Measurements from ENCODE around the gene CENPN.

Gene CENPN

DNA sequence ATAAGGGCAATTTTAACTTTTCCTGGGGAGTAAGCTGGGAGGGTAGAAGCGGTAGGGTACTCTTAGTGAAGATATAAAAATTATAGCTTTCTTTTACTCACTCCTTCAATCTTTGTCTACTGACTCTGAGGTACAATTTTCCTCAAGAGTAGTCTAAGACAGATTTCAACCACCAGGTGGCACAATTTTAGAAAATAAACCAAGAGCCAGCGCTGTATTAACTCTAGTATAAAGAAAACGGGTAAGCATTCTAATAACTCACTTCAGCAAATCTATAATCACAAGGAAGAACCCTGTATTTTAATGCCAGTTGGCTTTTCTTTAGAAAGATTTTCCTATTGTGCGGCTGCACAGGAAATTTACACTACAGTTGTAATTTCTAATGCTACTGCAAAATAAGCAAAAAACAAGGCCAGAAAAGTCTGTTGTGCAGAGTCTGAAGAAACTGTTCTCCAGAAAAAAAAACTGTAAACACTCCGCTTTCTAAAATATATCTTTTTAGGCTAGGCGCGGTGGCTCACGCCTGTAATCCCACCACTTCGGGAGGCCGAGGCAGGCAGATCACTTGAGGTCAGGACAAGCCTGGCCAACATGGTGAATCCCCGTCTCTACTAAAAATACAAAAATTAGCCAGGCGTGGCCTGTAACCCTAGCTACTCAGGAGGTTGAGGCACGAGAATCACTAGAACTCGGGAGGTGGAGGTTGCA, 2.2 kb upstream of the CENPN start:
- peak overlapping the region; percentile 87 for H3K4me2 ChIP-seq (ENCODE audit: low read depth, low read length)
- no peaks in the 10 kb centered on the region for H4K20me1 ChIP-seq (ENCODE audit: insufficient read depth, low read length)
- peak overlapping the region; percentile 32; the same call in 1 of the 2 replicates for H3K27ac ChIP-seq (ENCODE audit: low read length)
- peak overlapping the region; percentile 46; the same call in 1 of the 2 replicates for H3K9ac ChIP-seq (ENCODE audit: low read length)
- TF ChIP-seq, protein P1, sequence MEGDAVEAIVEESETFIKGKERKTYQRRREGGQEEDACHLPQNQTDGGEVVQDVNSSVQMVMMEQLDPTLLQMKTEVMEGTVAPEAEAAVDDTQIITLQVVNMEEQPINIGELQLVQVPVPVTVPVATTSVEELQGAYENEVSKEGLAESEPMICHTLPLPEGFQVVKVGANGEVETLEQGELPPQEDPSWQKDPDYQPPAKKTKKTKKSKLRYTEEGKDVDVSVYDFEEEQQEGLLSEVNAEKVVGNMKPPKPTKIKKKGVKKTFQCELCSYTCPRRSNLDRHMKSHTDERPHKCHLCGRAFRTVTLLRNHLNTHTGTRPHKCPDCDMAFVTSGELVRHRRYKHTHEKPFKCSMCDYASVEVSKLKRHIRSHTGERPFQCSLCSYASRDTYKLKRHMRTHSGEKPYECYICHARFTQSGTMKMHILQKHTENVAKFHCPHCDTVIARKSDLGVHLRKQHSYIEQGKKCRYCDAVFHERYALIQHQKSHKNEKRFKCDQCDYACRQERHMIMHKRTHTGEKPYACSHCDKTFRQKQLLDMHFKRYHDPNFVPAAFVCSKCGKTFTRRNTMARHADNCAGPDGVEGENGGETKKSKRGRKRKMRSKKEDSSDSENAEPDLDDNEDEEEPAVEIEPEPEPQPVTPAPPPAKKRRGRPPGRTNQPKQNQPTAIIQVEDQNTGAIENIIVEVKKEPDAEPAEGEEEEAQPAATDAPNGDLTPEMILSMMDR (IDR thresholded peaks at IDR 0.05; ENCODE audit: low read length), result peak; percentile 43
- TF ChIP-seq EZH2 (optimal IDR thresholded peaks at IDR 0.05; ENCODE audit: low read depth, low read length) (no peak), EZH2phosphoT487 (IDR thresholded peaks at IDR 0.05; ENCODE audit: low read length) (no peak)
- peak overlapping the region; percentile 54 for H3K4me3 ChIP-seq (ENCODE audit: low read length)
- no peaks in the 10 kb centered on the region for H3K9me3 ChIP-seq (replicated peaks; ENCODE audit: insufficient read depth, low read length)
- H3K79me2 ChIP-seq (ENCODE audit: low read length), result peaks cover 86% of the 10 kb centered on the region
- H3K36me3 ChIP-seq (replicated peaks; ENCODE audit: insufficient read depth, low read length), result no peaks in the 10 kb centered on the region
- DNase-seq, result peak; percentile 58
- H2AFZ ChIP-seq (ENCODE audit: low read length), result no peak overlapping the region
- H3F3A ChIP-seq (ENCODE audit: insufficient read depth, low read length), result peaks cover 6% of the 10 kb centered on the region; the same call in 1 of the 2 replicates
- H3K4me1 ChIP-seq (ENCODE audit: low read length), result no peaks in the 10 kb centered on the region
- H3K27me3 ChIP-seq (replicated peaks; ENCODE audit: insufficient read depth, low read length), result no peaks in the 10 kb centered on the region
- H3K9me2 ChIP-seq (replicated peaks; ENCODE audit: insufficient read depth, low read length), result no peaks in the 10 kb centered on the region

DNA sequence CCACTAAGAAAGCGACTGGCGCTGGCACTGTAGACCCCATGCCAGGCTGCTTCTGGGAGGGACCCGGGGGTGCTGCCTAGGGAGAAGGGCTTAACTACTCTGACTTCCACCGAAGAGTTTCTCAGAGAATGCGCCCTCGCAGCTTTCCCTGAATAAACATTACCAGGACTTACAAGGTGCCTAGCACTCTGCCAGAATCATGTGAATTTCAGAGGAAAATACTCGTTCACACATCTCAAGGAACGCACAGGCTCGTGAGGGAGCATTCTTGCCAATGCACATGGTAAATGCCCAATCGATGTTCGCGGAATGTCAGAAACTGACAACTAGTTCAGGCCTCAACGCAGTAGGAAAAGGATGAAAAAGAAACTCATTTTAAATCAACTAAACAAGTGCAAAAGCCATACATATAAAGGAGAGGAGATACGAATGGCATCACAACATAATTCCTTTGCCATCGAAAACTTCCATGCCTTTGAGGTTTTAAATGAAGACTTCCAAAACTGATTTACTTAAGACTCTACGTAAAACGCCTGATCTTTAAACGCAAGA, 1.3 kb upstream of the CENPN start:
- Histone ChIP-seq H3K79me2 (ENCODE audit: low read length) (peaks cover 88% of the 10 kb centered on the region), H4K20me1 (ENCODE audit: insufficient read depth, low read length) (no peaks in the 10 kb centered on the region), H3K4me2 (ENCODE audit: low read depth, low read length) (peak overlapping the region; percentile 73), H3F3A (ENCODE audit: insufficient read depth, low read length) (peaks cover 6% of the 10 kb centered on the region; the same call in 1 of the 2 replicates), H2AFZ (ENCODE audit: low read length) (no peak overlapping the region), H3K4me1 (ENCODE audit: low read length) (no peaks in the 10 kb centered on the region), H3K9ac (ENCODE audit: low read length) (peak overlapping the region; percentile 92), H3K27me3 (replicated peaks; ENCODE audit: insufficient read depth, low read length) (no peaks in the 10 kb centered on the region), H3K9me3 (replicated peaks; ENCODE audit: insufficient read depth, low read length) (no peaks in the 10 kb centered on the region), H3K9me2 (replicated peaks; ENCODE audit: insufficient read depth, low read length) (no peaks in the 10 kb centered on the region), H3K4me3 (ENCODE audit: low read length) (peak overlapping the region; percentile 86), H3K36me3 (replicated peaks; ENCODE audit: insufficient read depth, low read length) (no peaks in the 10 kb centered on the region), H3K27ac (ENCODE audit: low read length) (peak overlapping the region; percentile 94; the same call in 1 of the 2 replicates)
- peak; percentile 10 for DNase-seq
- TF ChIP-seq EZH2phosphoT487 (IDR thresholded peaks at IDR 0.05; ENCODE audit: low read length) (no peak), EZH2 (optimal IDR thresholded peaks at IDR 0.05; ENCODE audit: low read depth, low read length) (no peak)
- TF ChIP-seq, protein P1 (IDR thresholded peaks at IDR 0.05; ENCODE audit: low read length), result no peak

DNA sequence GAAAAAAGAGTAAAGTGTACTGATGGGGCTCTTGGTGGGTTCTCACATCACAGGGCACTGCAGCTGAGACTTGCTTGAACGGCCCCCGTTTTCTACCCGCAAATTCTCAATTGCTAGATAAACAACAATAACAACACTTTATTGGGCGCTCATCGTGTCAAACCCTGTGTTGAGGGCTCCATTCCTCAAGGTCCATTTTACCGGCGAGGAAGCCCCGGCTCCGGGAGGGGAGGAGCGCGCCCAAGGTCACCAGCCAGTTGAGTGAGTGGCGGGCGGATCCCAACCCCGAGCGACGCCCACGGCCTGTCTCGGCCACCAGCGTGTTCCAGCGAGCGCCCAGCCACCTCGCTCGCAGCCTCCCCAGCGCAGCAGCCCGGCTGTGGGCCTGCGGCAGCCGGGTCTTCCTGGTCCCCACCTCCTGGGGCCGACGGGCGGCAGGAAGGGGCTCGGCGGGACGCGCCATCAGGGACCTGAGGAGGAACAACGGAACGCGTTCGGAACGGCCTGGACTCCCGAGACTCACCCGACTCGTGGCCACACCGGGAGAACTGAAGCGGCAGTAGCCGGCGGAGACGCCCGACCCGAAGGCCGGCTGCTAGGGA, 702 bp upstream of the CENPN start:
- peak; percentile 53 for DNase-seq
- H3K27me3 ChIP-seq (replicated peaks; ENCODE audit: insufficient read depth, low read length), result no peaks in the 10 kb centered on the region
- no peaks in the 10 kb centered on the region for H4K20me1 ChIP-seq (ENCODE audit: insufficient read depth, low read length)
- H3K79me2 ChIP-seq (ENCODE audit: low read length), result peaks cover 88% of the 10 kb centered on the region
- no peaks in the 10 kb centered on the region for H3K9me3 ChIP-seq (replicated peaks; ENCODE audit: insufficient read depth, low read length)
- H3F3A ChIP-seq (ENCODE audit: insufficient read depth, low read length), result peaks cover 6% of the 10 kb centered on the region; the same call in 1 of the 2 replicates
- no peaks in the 10 kb centered on the region for H3K4me1 ChIP-seq (ENCODE audit: low read length)
- H3K4me3 ChIP-seq (ENCODE audit: low read length), result peak overlapping the region; percentile 86
- TF ChIP-seq EZH2phosphoT487 (IDR thresholded peaks at IDR 0.05; ENCODE audit: low read length), result no peak
- TF ChIP-seq, protein P1 (IDR thresholded peaks at IDR 0.05; ENCODE audit: low read length), result no peak
- TF ChIP-seq EZH2 (optimal IDR thresholded peaks at IDR 0.05; ENCODE audit: low read depth, low read length), result no peak
- H2AFZ ChIP-seq (ENCODE audit: low read length), result 0 out of 2 replicates have a peak overlapping the region, but pooled peaks have one; percentile 58
- H3K4me2 ChIP-seq (ENCODE audit: low read depth, low read length), result peak overlapping the region; percentile 73
- peak overlapping the region; percentile 92 for H3K9ac ChIP-seq (ENCODE audit: low read length)
- no peaks in the 10 kb centered on the region for H3K36me3 ChIP-seq (replicated peaks; ENCODE audit: insufficient read depth, low read length)
- H3K9me2 ChIP-seq (replicated peaks; ENCODE audit: insufficient read depth, low read length), result no peaks in the 10 kb centered on the region
- H3K27ac ChIP-seq (ENCODE audit: low read length), result peak overlapping the region; percentile 94
